Measurements from ENCODE around the gene TSHZ2.

DNA sequence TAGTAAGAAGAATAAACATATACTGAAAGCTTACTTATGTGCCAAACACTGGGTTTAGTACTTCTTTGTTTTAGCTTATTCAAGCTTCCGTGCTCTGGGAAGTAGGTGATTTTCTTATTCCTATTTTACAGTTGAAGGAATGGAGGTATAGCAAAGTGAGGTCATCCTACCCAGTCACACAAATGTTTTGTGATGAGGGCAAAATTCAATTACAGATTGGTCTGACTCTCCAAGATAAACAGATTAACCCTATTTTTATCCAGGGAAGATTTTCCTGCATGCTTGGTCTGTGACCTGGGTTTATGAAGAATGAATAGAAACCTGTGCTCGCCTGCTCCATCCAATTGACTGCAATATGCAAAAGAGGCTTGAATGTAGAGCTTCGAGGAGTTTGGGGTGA is 311.4 kb downstream of the TSHZ2 start:
- TF ChIP-seq, protein P1, sequence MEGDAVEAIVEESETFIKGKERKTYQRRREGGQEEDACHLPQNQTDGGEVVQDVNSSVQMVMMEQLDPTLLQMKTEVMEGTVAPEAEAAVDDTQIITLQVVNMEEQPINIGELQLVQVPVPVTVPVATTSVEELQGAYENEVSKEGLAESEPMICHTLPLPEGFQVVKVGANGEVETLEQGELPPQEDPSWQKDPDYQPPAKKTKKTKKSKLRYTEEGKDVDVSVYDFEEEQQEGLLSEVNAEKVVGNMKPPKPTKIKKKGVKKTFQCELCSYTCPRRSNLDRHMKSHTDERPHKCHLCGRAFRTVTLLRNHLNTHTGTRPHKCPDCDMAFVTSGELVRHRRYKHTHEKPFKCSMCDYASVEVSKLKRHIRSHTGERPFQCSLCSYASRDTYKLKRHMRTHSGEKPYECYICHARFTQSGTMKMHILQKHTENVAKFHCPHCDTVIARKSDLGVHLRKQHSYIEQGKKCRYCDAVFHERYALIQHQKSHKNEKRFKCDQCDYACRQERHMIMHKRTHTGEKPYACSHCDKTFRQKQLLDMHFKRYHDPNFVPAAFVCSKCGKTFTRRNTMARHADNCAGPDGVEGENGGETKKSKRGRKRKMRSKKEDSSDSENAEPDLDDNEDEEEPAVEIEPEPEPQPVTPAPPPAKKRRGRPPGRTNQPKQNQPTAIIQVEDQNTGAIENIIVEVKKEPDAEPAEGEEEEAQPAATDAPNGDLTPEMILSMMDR (conservative IDR thresholded peaks at IDR 0.05) = no peak
- TF ChIP-seq ZFX (IDR thresholded peaks at IDR 0.05) = no peak

Measured in C4-2B (cell line).